Transverse colon (tissue), 4 donors: ENCODE results near the gene CLEC20A.

Experiments
- CTCF ChIP-seq, 5 experiments: fragments of 200-600 bp in 3 of 5; fragments of 450-650 bp in 2 of 5; sonication (generic) in 3 of 5; IDR thresholded peaks; 1 replicate in 2 of 5; 2 replicates in 3 of 5; pipeline ENCODE4 v1.5.1; 2016 to 2017; ENCODE audit warnings: antibody characterized with exemption in 5 of 5, inconsistent platforms in 3 of 5, mild to moderate bottlenecking in 2 of 5, moderate library complexity in 1 of 5
- EP300 ChIP-seq: sonication (generic); formaldehyde crosslinking; IDR thresholded peaks from one replicate; pipeline ENCODE4 v1.6.1; 2017; ENCODE audit warnings: antibody characterized with exemption, low read depth
- POLR2A ChIP-seq: fragments of 450-650 bp; IDR thresholded peaks from one replicate; pipeline ENCODE4 v1.6.1; 2016; ENCODE audit warnings: antibody characterized with exemption, mild to moderate bottlenecking, moderate library complexity
- POLR2AphosphoS5 ChIP-seq, 3 donors: sonication (generic); formaldehyde crosslinking; IDR thresholded peaks; one replicate each; pipeline ENCODE4 v1.6.1; 2016; ENCODE audit warnings: antibody characterized with exemption in 3 of 3

- TF ChIP-seq CTCF (IDR thresholded peaks at IDR 0.05) = no peak
- no peak for TF ChIP-seq POLR2AphosphoS5 (IDR thresholded peaks at IDR 0.05)
- TF ChIP-seq EP300 = no peak
- TF ChIP-seq POLR2A = no peak
Measured at GRCh38 chr1:178450871-178451270, 45.9 kb downstream of the CLEC20A start.
